Stimulated activated naive CD4-positive, alpha-beta T cell (primary cell): ENCODE results near the gene ASB6.
A peak's percentile ranks its signal among the peaks of the same experiment; 100 is the strongest.

ENCODE experiments used
- DNase-seq, 6 experiments: peaks; one replicate each; lab custom pipeline; 2025; lab: John Stamatoyannopoulos, UW

The ASB6 gene, protein sequence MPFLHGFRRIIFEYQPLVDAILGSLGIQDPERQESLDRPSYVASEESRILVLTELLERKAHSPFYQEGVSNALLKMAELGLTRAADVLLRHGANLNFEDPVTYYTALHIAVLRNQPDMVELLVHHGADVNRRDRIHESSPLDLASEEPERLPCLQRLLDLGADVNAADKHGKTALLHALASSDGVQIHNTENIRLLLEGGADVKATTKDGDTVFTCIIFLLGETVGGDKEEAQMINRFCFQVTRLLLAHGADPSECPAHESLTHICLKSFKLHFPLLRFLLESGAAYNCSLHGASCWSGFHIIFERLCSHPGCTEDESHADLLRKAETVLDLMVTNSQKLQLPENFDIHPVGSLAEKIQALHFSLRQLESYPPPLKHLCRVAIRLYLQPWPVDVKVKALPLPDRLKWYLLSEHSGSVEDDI

DNA sequence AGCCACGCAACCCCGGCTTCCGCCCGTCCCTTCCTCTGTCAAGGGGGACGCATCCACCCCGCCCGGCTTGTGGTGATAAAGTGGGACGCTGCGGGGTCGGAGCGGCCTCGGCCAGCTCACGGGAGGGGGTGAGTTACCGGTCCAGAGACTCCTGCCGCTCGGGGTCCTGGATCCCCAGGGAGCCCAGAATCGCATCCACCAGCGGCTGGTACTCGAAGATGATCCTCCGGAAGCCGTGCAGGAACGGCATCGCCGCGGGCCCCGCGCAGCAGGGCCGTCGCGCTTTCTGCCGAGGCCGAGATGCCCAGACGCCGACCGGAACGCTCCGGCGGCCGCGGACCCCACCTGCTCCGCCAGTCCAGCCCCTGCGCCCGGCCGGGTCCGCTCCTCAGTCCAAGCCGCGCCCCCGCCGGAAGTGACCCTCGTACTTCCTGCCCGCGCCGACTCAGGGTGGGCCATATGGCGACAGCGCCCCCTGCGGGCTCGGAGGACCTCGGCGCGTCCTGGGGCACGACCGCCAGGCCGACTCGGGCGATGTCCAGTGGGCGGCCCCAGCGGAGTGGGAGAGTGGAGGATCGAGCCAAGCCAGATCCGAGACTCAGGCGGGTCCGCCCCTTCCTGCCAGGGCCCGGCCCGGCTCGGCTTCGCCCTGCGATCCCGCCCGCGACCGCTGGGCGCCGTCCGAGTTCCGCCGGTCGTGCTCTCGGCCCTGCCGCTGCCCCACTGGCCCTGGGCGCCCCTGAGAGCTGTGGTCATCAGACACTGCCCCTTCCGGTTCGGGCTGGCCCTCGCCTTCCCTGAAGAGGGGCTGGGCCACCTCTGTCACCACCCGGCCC lies at the start of gene ASB6:
TSS of gene ASB6 (minus strand) at position 402 of the 836 bp plus-strand sequence. CDS start at position 250, 152 bp downstream.
- DNase-seq: peak; percentile 71 to 93 (median 86)

DNA sequence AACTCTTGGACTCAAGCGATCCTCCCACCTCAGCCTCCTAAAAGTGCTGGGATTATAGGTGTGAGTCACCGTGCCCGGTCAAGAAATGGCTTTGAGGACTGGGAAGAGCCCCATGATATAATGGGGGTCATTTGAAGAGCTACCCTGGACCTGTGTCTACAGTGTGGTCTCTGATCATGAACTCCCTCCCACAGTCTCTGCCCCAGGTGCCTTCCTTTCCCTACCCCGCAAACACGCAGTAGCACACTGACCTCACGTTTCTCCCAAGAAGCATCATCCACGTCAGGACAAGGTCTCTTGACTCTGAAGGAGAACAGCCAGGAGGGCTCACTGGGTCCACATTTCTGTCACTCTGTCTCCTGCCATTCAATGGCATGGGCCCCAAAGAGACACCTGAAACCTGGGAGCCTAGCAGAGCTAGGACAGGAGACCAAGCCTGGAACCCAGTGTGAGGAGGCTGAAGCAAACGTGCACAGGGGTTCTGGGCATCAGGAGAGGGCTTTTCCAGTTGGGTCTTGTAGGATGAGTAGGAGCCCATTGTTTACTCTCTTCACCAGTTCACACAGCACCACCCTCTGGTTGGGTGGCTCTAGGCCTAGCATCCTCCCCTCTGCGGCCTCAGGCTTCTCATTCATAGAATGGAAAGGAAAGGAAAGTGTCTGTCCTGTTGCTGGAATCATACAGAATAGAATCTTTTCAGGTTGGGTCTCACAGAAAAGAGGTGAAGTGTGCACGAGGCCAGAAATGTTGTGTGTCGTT lies 46.5 kb upstream of the ASB6 start:
- DNase-seq: no peak

DNA sequence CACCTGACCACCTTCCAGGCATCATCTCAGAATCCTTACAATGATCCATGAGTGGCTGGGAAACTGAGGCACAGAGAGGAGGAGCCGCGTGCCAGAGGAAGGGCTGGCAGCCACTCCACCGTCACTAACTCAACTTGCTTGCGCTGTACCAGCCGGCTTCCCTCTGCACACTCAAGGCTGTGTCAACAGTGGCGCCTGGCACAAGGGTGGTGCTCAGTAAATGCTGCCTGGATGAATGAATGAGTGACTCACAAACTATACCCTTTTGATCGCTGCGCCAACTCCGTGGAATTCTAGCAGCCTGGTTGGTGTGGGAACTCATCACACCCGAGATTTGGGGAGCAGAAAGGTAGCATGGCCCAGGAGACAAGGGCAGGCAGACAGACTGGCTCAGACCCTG lies 45.4 kb upstream of the ASB6 start:
- DNase-seq: no peak

DNA sequence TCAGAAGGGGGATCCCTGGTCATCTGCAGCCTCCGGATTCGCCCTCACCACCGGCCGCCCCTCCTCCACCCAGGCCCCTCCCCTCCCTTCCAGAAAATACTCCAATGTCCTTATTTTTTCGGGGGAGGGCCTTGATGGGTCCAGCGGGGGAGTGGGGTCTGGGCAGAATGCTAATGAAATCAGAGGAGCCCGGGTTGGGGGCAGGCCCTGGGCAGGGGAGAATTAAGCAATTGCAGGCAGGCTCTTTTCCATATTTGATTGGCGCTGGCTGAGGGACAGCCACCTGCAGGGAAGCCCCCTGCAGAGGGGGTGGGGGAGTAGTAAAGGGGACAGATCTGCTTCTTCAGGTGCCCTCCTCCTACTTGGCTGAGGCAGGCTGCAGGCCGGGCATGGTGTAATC lies 44.8 kb upstream of the ASB6 start:
- DNase-seq: no peak

DNA sequence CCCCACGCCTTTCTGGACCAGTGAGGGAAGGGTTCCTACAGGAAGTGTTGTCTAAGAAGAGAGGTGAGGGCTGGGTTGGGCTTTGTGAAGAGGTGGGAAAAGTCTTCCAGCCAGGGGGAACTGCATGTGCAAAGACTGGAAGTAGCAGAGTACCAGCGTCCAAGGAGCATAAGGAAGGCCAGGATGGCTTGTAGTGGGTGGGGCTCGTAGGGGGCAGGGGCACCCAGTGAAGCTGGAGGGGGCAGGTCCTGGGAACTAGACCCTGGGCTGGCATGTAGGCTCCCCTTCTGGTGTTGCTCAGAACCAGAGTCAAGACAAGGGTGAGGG lies 43.9 kb upstream of the ASB6 start:
- no peak for DNase-seq

DNA sequence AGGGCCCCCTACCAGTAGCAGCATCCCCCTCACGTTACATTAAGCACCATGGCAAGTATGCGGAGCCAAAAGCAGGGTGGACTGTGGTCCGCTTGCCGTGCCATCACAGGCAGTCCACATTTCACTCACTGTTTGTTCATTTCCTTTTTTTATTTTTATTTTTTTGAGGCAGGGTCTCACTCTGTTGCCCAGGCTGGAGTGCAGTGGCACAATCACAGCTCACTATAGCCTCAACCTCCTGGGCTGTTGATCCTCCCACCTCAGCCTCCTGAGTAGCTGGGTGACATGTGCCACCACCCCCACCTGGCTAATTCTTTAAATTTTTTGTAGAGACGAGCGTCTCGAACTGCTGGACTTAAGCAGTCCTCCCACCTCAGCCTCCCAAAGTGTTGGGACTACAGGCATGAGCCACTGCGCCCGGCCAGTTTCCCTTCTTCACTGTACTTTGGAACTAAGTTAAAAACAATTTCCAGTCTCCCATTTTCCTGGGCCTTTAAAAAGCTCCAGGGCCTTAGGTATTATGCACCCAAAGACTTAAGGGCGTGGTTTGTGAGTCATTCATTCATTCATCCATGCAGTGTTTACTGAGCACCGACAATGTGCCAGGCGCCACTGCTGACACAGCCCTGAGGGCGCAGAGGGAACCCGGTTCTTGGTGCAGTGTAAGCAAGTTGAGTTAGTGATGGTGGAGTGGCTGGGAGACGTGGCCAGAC lies 43.4 kb upstream of the ASB6 start:
- DNase-seq: no peak

DNA sequence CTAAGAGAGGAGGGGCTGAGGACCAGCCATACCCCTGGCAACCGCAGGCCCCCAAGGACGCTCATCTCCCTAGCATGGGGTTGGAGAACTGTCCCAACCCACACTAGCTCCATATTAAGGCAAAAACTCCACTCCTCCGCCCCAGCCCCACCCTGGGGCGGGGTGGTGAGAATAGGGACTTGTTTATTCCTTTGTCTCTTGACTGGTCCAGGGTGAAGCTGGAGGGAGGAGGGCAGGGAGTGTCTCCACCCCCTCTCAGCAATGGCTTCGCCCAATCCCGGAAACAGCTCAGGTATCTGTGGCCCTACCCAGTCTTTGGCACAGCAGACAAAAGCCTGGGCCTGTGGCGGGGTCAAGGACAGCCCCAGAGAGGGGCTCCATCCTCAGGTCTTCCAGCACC lies 40.4 kb upstream of the ASB6 start:
- no peak for DNase-seq

DNA sequence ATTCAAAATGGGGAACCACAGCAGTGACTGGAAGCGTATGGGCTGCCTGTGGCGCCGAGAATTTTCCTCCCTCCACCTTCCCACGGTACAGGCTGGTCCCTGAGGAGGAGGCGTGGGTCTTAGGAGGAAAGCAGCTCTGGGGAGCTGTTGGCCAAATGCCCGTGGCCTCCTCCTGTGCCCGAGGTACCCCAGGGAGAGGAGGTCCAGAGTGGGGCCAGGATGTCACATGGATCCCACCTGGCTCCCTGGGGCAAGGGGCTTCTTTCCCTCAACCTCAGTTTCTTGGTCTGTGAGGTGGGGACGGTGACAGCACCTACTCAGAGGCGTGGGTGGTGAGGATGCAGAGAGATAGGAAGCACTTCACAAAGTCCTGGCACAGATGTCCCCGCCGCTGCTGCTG lies 40.0 kb upstream of the ASB6 start:
- DNase-seq: no peak

DNA sequence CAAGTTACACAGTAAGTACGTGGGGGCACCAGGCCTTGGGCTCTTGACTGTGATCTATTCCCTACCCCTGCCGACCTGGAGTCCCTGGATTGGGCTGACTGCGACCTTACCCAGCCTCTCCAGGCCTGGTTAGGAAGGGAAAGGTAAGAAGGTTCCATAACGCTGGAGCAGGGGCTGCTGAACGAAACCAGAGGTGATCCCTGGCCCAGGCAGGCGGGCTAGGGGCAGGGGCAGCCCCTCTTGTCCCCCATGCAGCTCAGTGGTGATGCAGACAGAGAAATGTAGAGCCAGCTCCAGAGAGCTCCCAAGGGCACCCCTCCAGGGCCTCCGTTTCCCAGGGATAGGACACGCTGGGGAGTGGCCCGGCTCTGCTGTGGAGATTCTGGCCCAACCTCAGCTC lies 37.6 kb upstream of the ASB6 start:
- no peak for DNase-seq

DNA sequence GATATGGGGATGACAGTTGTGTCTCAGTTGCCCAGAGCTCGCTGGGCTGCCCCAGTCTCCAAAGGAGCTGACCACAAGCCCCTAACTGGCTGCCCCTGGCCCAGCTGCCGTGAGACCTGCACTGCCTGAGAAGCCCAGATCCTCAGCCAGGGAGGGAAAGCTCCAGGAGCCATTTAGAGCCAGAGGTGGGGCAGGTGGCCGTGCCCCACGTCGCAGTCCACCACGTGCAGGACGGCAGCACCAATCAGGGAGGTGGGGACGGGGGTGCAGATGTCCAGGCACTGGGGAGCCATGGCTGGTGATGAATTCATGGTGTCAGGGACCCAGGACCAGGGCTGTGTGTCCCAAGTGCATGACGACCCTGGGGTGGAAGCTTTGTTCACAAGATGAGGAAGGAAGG lies 36.9 kb upstream of the ASB6 start:
- DNase-seq: no peak

DNA sequence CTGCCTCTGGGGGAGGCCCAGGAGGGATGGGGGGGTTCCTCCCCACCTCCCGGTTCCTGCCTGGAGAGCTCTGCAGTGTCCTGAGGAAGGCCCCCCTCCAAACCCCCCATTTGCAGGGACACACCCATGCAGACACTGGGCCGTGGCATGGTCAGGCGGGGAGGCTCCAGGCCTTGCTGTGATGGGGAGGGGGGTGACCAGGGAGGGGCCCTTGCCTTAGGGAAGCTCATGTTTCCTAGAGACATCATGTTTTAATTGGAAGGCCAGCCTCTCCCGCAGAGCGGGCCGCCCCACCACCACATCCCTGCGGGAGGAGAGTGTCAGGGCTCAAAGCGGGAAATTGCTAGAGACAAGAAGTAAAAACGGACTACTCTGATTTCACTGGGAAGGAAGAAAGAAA lies 35.5 kb upstream of the ASB6 start:
- DNase-seq: no peak

DNA sequence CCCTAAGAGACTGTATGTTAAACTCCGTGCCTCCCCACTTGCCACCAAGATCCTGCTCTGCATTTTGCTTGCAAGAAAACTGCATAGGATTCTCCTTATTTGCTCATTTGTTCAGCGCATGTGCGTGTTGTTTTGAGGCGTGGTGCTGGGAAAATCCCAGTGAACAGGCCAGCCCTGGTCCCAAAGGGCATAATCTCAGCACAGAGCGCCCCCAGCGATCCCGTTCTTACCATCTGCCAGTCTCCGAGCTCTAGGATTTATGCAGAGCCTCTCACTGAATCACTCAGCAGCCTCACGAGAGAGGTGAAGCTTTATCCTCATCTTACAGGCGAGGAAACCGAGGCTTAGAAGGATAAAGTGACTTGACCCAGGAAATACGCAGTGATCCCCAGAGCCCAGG lies 35.0 kb upstream of the ASB6 start:
- DNase-seq: no peak

DNA sequence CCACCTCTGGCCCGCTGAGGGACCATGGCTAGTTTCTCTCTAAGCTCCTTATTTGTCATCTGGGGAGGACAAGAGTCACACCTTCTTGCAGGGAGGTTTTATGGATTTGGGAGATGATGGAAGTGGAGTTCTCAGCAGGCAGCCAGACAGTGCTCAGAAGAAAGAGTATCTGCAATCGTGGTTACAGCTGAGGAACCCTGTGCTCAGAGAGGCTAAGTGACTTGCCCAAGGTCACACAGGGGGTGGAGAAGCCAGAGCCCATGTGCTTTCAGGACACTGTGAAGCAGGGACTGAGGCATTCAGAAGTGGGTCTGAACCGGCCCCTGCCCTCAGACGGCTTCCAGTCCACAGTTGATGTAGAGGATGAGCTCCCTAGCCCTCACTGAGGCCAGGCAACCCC lies 34.3 kb upstream of the ASB6 start:
- no peak for DNase-seq

DNA sequence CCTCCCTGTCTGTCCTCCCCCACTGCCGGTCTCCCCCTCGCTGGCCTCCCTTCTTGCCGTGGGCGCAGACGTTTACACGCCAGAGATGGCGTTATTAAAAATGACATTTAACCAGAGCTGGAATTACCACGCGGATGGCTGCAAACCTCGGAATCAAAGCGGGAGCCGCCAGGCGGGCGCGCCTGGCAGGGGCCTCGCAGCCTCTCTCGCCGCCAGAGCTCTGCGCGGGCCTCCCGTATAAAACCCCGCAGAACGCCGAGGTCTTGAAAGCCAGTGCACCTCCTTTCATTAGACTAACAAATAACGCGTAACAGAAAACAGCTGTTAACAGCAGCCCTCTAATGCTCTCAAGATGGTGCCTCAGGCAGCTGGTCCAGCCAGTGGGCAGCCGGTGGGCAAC lies 33.7 kb upstream of the ASB6 start:
- no peak for DNase-seq

DNA sequence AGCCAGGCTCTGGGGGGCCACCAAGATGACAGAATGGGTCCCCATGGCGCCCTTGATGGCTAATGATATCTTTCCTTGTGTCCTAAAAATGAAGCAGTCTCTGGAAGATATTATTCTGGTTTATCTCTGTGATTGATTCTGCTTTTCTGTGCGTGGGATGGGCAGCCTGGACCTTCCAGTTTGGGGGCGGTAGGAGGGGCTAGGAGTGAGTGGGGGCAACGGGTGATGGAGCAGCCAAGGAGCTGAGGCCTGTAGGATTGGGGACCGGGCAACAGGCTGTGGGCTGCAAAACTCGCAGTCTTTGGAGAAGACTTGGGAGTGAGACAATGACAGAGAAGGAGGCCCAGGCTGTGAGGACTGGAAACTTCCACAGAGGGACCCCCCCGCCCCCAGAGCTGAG lies 32.3 kb upstream of the ASB6 start:
- no peak for DNase-seq

DNA sequence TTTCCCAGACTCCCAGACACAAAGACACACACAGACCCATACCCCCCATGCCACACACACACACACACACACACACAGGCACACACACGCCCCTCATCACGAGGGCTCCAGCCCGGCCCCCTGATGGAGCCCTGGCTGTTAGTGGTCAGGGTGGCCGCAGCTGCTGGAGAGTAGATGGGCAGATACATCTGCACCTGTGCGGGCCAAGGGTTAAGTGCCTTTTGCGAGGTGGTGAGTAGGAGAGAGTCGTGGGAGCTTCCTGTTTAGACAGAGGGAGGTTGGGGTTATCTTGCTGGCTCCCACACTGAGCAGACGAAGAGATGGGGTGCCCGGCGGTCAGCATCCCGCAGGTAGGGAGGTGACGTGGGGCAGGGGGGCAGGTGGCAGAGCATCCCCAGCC lies 31.7 kb upstream of the ASB6 start:
- no peak for DNase-seq

DNA sequence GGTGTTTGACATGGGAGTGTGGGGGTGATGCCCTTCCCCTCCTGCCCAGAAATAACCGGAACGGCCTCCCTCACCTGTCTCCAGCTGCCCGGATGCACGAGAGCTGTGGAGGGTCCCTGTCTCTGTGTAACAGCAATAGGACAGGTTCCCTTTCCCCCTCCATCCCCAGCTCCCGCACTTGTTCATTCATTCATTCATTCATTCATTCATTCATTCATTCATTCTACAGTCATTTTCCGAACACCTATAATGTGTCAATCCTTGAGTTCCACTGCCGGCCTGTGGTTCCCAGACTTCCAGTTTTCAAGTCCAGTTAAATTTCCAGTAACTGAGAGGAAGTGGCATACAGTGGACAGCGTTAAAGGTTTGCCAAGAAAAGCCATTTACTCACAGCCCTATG lies 30.8 kb upstream of the ASB6 start:
- DNase-seq: no peak

DNA sequence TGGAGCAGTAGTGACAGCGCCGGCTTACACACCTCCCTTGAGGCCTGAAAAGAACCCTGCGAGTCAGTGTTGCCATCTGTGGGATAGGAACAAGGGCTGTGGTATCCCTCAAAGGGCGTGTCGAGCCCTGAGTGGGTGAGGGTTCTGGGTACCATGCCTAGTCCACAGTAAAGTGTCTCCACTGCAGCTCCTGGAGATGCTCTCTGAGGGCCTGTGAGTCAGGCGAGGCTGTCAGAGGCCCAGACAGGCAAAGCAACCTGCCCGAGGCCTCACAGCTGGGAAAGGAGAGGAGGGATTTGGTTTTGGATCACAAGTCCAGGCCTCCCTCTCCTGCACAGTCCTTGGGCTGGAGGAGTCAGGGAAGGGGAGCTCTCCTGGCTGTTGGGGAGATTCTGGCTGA lies 29.6 kb upstream of the ASB6 start:
- no peak for DNase-seq

DNA sequence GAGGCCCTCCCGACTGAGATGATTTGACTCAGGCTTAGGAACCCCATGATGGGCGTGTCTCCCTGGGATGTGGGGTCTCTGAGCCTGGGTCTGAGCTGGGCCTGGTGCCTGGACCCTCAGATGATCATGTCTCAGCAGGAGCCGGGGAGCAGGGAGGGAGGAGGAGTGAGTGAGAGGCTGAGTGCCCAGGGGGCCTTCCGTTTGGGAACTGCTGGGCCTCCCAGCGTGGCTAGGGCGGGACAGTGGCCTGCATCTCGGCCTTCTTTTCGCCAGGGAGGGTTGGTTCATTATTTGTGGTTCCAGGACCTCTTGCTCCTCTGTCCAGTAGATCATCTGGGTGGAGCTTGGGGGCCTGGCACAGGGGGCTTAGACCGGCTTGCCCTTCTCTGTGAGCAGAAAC lies 29.1 kb upstream of the ASB6 start:
- no peak for DNase-seq

DNA sequence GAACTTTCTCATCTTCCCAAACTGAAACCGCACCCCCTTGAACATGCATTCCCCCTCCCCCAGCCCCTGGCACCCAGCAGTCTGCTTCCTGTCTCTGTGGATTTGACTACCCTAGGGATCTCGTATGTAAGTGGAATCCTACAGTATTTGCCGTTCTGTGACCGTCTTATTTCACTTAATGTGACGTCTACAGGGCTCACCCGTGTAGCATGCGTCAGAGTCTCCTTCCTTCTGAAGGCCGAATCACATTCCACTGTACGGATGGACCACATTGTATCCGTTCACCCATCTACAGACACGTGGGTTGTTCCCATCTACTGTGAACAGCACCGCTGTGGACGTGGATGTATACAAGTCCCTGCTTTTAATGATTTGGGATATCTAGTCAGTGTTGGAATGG lies 28.0 kb upstream of the ASB6 start:
- no peak for DNase-seq

DNA sequence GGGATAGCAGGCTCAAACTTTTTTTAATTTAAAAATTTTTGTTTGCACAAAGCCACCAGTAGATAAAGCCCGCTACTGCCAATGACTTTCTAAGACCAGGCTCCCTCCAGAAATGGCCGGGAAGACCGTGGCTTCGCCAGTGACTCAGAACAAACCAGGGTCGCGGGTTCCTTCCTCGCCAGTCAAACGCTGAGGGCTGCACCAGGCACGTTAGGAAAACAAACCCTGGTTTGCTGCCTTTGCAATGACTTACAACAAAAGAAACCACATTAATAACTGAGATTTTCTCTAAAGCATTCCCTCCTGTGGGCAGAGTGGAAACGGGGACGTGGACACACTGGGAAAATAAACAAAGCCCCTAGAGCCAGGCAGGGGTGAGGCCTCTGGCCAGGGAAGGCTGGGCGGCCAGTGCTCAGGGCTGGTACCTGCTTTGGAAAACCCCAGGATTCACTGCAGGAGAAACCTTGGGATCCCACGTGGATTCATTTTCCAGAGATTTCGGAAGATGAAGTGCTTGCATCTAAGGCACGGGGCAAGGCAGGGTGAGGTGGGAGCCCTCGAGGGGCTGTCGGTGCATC lies 27.3 kb upstream of the ASB6 start:
- DNase-seq: no peak

DNA sequence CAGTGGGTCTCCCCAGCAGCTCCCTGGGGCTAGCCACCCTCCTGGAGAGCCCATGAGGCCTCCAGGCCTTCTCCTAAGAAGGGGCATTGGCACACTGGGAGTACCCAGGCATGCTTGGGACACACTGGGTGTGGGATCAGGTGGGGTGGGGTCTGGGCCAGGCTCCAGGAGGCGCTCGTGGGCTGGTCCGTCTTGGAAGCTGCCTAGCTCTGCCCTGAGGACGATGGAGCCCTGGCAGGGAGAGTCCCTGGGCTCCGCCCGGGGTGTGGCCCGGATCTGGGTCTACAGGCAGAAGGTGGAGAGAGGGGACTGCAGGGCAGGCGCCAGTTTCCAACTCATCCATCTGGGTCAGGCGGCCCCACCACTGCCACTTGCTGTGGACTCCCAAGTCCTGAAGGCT lies 25.9 kb upstream of the ASB6 start:
- DNase-seq: no peak
